Peyer's patch (tissue), 4 donors: ENCODE results near the gene NDUFB3. TPM values are rescaled to one million over a fixed set of nuclear protein-coding genes. Genes with fewer than 3 reads are reported as not detected.
"Not testable (repeated sequence)": the region's sequence is repeated elsewhere in the genome, so short reads cannot be mapped to it uniquely, and the experiment has no call there.

Experiments
- DNase-seq, 3 donors: peaks; one replicate each; pipeline ENCODE4 v3.0.0-alpha.2; 2017 to 2019
- H3K27ac ChIP-seq, 4 donors: fragments of 200-600 bp; sonication (generic); one replicate each; pipeline ENCODE4 v1.5.1; 2016 to 2019
- H3K27me3 ChIP-seq, 2 donors: fragments of 200-600 bp; sonication (generic); one replicate each; pipeline ENCODE4 v1.5.1; 2019
- H3K36me3 ChIP-seq, 3 donors: fragments of 200-600 bp; sonication (generic); one replicate each; pipeline ENCODE4 v1.5.1; 2016 to 2019
- H3K4me1 ChIP-seq, 4 donors: fragments of 200-600 bp; sonication (generic); one replicate each; pipeline ENCODE4 v1.5.1; 2016 to 2019
- H3K4me3 ChIP-seq, 4 donors: fragments of 200-600 bp; sonication (generic); 1 replicate in 3 of 4; 2 replicates in 1 of 4; pipeline ENCODE4 v1.5.1; 2016 to 2019; ENCODE audit warnings: mild to moderate bottlenecking in 1 of 4
- H3K9me3 ChIP-seq, 4 donors: fragments of 200-600 bp; sonication (generic); one replicate each; pipeline ENCODE4 v1.5.1; 2016 to 2019; ENCODE audit warnings: mild to moderate bottlenecking in 1 of 4
- CTCF ChIP-seq, 6 experiments: fragments of 450-650 bp in 4 of 6; fragments of 200-600 bp in 2 of 6; sonication (generic) in 1 of 6; IDR thresholded peaks; one replicate each; pipeline ENCODE4 v1.5.1; 2017 to 2019; ENCODE audit warnings: antibody characterized with exemption in 6 of 6, mild to moderate bottlenecking in 3 of 6, moderate library complexity in 1 of 6
- POLR2A ChIP-seq, 2 donors: fragments of 450-650 bp; IDR thresholded peaks; one replicate each; pipeline ENCODE4 v1.5.1; 2017; ENCODE audit warnings: antibody characterized with exemption in 2 of 2, mild to moderate bottlenecking in 2 of 2, moderate library complexity in 2 of 2
- total RNA-seq, 4 donors: library from RNA; depleted of rRNA; stranded (reverse); fragments of >200 nt; gene quantifications; one replicate each; pipeline ENCODE4 v1.1.0, GENCODE V29; 2016

Gene NDUFB3
- total RNA-seq, 4 donors from 2014 or later = 45.7 to 96.2 (median 75.1) TPM

- no peak for DNase-seq
- H3K9me3 ChIP-seq = no peaks in the 10 kb centered on the region
- peaks cover 0 to 23% (median 0%) of the 10 kb centered on the region in 4 donors for H3K4me1 ChIP-seq
- H3K27me3 ChIP-seq = no peaks in the 10 kb centered on the region
- H3K4me3 ChIP-seq = no peak overlapping the region
- no peak for TF ChIP-seq CTCF (IDR thresholded peaks at IDR 0.05)
- TF ChIP-seq POLR2A (IDR thresholded peaks at IDR 0.05) = no peak
- H3K27ac ChIP-seq = no peak overlapping the region
- peaks cover 0 to 11% (median 0%) of the 10 kb centered on the region in 3 donors for H3K36me3 ChIP-seq
Observed at GRCh38 chr2:201059961-201060755, 11.6 kb upstream of the NDUFB3 start.

GRCh38 chr2:201063516-201063915 is 8.3 kb upstream of the NDUFB3 start:
- H3K4me3 ChIP-seq, H3K36me3 ChIP-seq, H3K9me3 ChIP-seq, DNase-seq, H3K4me1 ChIP-seq, H3K27me3 ChIP-seq, H3K27ac ChIP-seq: not testable (repeated sequence)

- DNase-seq = no peak
- Histone ChIP-seq H3K9me3 (no peaks in the 10 kb centered on the region), H3K27me3 (no peaks in the 10 kb centered on the region), H3K4me1 (peaks cover 0 to 8% (median 2%) of the 10 kb centered on the region in 4 donors), H3K27ac (no peak overlapping the region), H3K36me3 (peaks cover 0 to 7% (median 0%) of the 10 kb centered on the region in 3 donors), H3K4me3 (no peak overlapping the region)
- no peak for TF ChIP-seq POLR2A (IDR thresholded peaks at IDR 0.05)
- TF ChIP-seq CTCF (IDR thresholded peaks at IDR 0.05) = no peak
Observed at GRCh38 chr2:201064797-201065329, 6.9 kb upstream of the NDUFB3 start.

- Histone ChIP-seq H3K4me3 (peak overlapping the region; percentile 66 to 90 (median 74)), H3K27ac (peak overlapping the region; percentile 83 to 91 (median 90)), H3K4me1 (peaks cover 0 to 30% (median 7%) of the 10 kb centered on the region in 4 donors), H3K9me3 (no peaks in the 10 kb centered on the region), H3K27me3 (no peaks in the 10 kb centered on the region), H3K36me3 (no peaks in the 10 kb centered on the region)
- no peak for DNase-seq
- TF ChIP-seq CTCF (IDR thresholded peaks at IDR 0.05) (no peak), POLR2A (IDR thresholded peaks at IDR 0.05) (no peak)
Observed at GRCh38 chr2:201070948-201071478, 788 bp upstream of the NDUFB3 start.

GRCh38 chr2:201072201-201072530 is 365 bp downstream of the NDUFB3 start:
- no peaks in the 10 kb centered on the region for H3K36me3 ChIP-seq
- TF ChIP-seq POLR2A (IDR thresholded peaks at IDR 0.05) (no peak), CTCF (IDR thresholded peaks at IDR 0.05) (no peak)
- peaks cover 0 to 30% (median 7%) of the 10 kb centered on the region in 4 donors for H3K4me1 ChIP-seq
- H3K4me3 ChIP-seq = peak overlapping the region; percentile 66 to 90 (median 74)
- H3K27ac ChIP-seq = peak overlapping the region; percentile 83 to 91 (median 90)
- DNase-seq = no peak
- no peaks in the 10 kb centered on the region for H3K27me3 ChIP-seq
- H3K9me3 ChIP-seq = no peaks in the 10 kb centered on the region

- H3K4me3 ChIP-seq = peak overlapping the region in 2 of 4 donors; percentile 82 to 90
Observed at GRCh38 chr2:201073071-201073470, 1.3 kb downstream of the NDUFB3 start.

More at GRCh38 chr2:201073071-201073470, 1.3 kb downstream of the NDUFB3 start:
- Histone ChIP-seq H3K9me3 (no peaks in the 10 kb centered on the region), H3K27me3 (no peaks in the 10 kb centered on the region), H3K27ac (no peak overlapping the region), H3K36me3 (no peaks in the 10 kb centered on the region), H3K4me1 (peaks cover 0 to 30% (median 7%) of the 10 kb centered on the region in 4 donors)
- no peak for DNase-seq
- TF ChIP-seq POLR2A (IDR thresholded peaks at IDR 0.05) (no peak), CTCF (IDR thresholded peaks at IDR 0.05) (no peak)
